RPMI7951 (cell line): ENCODE results near the gene DIP2C. TPM values are rescaled to one million over a fixed set of nuclear protein-coding genes. Genes with fewer than 3 reads are reported as not detected.
"Not testable (repeated sequence)": the region's sequence is repeated elsewhere in the genome, so short reads cannot be mapped to it uniquely, and the experiment has no call there.

ENCODE experiments used
- DNase-seq: peaks from one replicate; pipeline ENCODE4 v3.0.0-alpha.2; 2012; ENCODE audit warnings: low read depth
- total RNA-seq: library from RNA; depleted of rRNA; stranded (reverse); fragments of >200 nt; shearing (Covaris generic); gene quantifications from 2 replicates; pipeline ENCODE4 v1.2.3, GENCODE V29; 2014; rRNA removed

Gene DIP2C
- 6.4 and 7.0 TPM in 2 replicates for total RNA-seq

- peak; percentile 80 for DNase-seq
Observed at GRCh38 chr10:689452-690371, at the start of gene DIP2C. DIP2C (minus strand) TSS chr10:689668; CDS start chr10:689578, 90 bp downstream.

GRCh38 chr10:734481-734880 lies 45.0 kb upstream of the DIP2C start:
- DNase-seq, result peak; percentile 52

- no peak for DNase-seq
Observed at GRCh38 chr10:733086-733485, 43.6 kb upstream of the DIP2C start.

GRCh38 chr10:729213-729612 lies 39.7 kb upstream of the DIP2C start:
- no peak for DNase-seq

GRCh38 chr10:728603-729002 lies 39.1 kb upstream of the DIP2C start:
- DNase-seq, result no peak

GRCh38 chr10:727162-727790 lies 37.8 kb upstream of the DIP2C start:
- DNase-seq, result no peak

GRCh38 chr10:725786-726185 lies 36.3 kb upstream of the DIP2C start:
- DNase-seq, result no peak

GRCh38 chr10:725302-725701 lies 35.8 kb upstream of the DIP2C start:
- DNase-seq, result no peak

GRCh38 chr10:723973-724372 lies 34.5 kb upstream of the DIP2C start:
- DNase-seq, result no peak

GRCh38 chr10:722281-723060 lies 33.0 kb upstream of the DIP2C start:
- DNase-seq, result no peak

- DNase-seq, result peak; percentile 9
Observed at GRCh38 chr10:718143-718700, 28.8 kb upstream of the DIP2C start.

- DNase-seq, result no peak
Observed at GRCh38 chr10:717458-717857, 28.0 kb upstream of the DIP2C start.

- no peak for DNase-seq
Observed at GRCh38 chr10:716821-717220, 27.4 kb upstream of the DIP2C start.

GRCh38 chr10:714214-714613 lies 24.7 kb upstream of the DIP2C start:
- no peak for DNase-seq

- DNase-seq, result no peak
Observed at GRCh38 chr10:712575-712974, 23.1 kb upstream of the DIP2C start.

GRCh38 chr10:712089-712488 lies 22.6 kb upstream of the DIP2C start:
- no peak for DNase-seq

GRCh38 chr10:707861-708260 lies 18.4 kb upstream of the DIP2C start:
- DNase-seq, result no peak

GRCh38 chr10:707456-707855 lies 18.0 kb upstream of the DIP2C start:
- DNase-seq, result no peak

- DNase-seq, result no peak
Observed at GRCh38 chr10:703118-703517, 13.7 kb upstream of the DIP2C start.

GRCh38 chr10:700183-700582 lies 10.7 kb upstream of the DIP2C start:
- not testable (repeated sequence) for DNase-seq

GRCh38 chr10:697097-697875 lies 7.8 kb upstream of the DIP2C start:
- no peak for DNase-seq
